ENCODE data around the gene GBP2.
A peak's percentile ranks its signal among the peaks of the same experiment; 100 is the strongest.

DNA sequence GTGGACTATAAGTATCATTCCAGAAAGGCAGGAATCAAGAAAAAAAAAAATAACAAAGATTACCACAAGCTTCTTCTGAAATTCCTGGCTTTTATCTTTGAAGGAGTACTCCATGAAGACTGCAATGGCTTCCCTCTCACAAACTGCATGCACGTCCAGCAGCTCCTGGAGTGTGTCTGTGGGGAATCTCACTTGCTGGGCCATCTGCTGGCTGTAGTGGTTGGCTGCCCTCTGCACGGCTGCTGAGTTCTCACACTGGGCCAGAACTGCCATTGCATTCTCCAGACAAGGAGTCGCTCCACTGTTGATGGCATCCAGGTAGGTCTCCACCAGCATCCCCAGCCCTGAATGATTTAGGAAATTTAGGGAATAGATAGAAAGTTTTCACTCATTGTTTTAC is 23.3 kb upstream of the GBP2 start:
- no peak for TF ChIP-seq POLR2A (IDR thresholded peaks at IDR 0.05)
- TF ChIP-seq, protein P1, sequence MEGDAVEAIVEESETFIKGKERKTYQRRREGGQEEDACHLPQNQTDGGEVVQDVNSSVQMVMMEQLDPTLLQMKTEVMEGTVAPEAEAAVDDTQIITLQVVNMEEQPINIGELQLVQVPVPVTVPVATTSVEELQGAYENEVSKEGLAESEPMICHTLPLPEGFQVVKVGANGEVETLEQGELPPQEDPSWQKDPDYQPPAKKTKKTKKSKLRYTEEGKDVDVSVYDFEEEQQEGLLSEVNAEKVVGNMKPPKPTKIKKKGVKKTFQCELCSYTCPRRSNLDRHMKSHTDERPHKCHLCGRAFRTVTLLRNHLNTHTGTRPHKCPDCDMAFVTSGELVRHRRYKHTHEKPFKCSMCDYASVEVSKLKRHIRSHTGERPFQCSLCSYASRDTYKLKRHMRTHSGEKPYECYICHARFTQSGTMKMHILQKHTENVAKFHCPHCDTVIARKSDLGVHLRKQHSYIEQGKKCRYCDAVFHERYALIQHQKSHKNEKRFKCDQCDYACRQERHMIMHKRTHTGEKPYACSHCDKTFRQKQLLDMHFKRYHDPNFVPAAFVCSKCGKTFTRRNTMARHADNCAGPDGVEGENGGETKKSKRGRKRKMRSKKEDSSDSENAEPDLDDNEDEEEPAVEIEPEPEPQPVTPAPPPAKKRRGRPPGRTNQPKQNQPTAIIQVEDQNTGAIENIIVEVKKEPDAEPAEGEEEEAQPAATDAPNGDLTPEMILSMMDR (IDR thresholded peaks at IDR 0.05), result peak in 4 of 7 experiments; percentile 27 to 38 (median 31)
